MM.1S (cell line): ENCODE results near the gene TMEM126B.

Source experiments
- EZH2 ChIP-seq: fragments of 300-600 bp; sonication (generic); optimal IDR thresholded peaks from 2 replicates; pipeline ENCODE3; 2017; ENCODE audit warnings: low read depth, mild to moderate bottlenecking, antibody characterized with exemption, low read length, mixed read lengths
- TF ChIP-seq, protein P1 (sequence below): fragments of 300-600 bp; sonication (generic); IDR thresholded peaks from 2 replicates; pipeline ENCODE4 v1.5.1; 2016; ENCODE audit warnings: antibody characterized with exemption, low read length, mixed read lengths

DNA sequence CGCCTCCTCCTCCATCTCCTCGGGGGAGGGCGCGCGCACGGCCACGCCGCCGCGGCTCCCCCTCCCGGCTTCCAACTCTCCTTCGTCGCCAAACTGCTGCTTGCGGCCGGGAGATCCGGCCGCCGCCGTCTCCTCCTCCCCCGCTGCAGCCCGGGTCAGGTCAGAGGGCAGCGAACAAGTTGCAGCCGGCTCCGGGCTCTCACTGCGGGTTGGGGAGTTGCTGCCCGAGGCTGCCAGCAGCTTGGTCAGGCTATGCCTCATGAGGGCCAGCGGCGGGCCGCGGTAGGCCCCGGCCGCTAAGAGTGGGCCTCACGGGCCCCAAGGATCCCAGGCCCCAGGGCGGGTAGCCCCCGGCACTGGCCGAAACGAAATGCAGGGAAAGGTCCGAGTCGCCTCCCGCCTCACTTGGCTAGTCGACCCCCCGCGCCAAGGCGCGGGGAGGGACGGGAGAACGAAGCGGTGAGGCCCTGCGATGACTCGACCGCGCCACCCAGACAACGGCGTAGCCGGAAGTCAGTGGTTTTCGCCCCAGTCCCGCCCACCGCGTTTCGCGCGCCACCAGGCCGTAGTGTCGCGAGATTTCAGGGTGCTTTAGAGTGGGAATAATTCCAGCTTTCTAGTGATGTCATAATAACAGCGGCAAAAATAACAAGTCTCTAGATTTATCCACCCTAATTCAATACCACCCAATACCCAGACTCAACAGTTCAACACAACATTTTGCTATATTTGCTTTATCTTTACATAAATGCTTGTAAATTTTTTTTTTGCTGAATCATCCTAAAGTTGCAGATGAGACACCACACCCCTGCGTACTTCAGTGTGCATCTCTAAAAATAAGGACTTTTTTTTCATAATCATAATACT is 36.5 kb downstream of the TMEM126B start, which contains the start of gene CREBZF:
- TF ChIP-seq, protein P1, sequence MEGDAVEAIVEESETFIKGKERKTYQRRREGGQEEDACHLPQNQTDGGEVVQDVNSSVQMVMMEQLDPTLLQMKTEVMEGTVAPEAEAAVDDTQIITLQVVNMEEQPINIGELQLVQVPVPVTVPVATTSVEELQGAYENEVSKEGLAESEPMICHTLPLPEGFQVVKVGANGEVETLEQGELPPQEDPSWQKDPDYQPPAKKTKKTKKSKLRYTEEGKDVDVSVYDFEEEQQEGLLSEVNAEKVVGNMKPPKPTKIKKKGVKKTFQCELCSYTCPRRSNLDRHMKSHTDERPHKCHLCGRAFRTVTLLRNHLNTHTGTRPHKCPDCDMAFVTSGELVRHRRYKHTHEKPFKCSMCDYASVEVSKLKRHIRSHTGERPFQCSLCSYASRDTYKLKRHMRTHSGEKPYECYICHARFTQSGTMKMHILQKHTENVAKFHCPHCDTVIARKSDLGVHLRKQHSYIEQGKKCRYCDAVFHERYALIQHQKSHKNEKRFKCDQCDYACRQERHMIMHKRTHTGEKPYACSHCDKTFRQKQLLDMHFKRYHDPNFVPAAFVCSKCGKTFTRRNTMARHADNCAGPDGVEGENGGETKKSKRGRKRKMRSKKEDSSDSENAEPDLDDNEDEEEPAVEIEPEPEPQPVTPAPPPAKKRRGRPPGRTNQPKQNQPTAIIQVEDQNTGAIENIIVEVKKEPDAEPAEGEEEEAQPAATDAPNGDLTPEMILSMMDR = no peak
- TF ChIP-seq EZH2 = no peak
